Stimulated activated CD4-positive, alpha-beta T cell treated with anti-CD3 and anti-CD28 coated beads, Interleukin-4, amount 100 ng/mL, for 48 hours (primary cell): ENCODE results near the gene CTNND2.

Experiments
- DNase-seq, 2 donors: peaks; one replicate each; pipeline ENCODE4 v3.0.0-alpha.2; 2020; ENCODE audit warnings: low read depth in 2 of 2

Gene CTNND2

GRCh38 chr5:10987276-10987924, 916.8 kb downstream of the CTNND2 start:
- no peak for DNase-seq

GRCh38 chr5:10985721-10986110, 918.5 kb downstream of the CTNND2 start:
- no peak for DNase-seq

GRCh38 chr5:10985091-10985720, 919.0 kb downstream of the CTNND2 start:
- DNase-seq, result no peak

DNA sequence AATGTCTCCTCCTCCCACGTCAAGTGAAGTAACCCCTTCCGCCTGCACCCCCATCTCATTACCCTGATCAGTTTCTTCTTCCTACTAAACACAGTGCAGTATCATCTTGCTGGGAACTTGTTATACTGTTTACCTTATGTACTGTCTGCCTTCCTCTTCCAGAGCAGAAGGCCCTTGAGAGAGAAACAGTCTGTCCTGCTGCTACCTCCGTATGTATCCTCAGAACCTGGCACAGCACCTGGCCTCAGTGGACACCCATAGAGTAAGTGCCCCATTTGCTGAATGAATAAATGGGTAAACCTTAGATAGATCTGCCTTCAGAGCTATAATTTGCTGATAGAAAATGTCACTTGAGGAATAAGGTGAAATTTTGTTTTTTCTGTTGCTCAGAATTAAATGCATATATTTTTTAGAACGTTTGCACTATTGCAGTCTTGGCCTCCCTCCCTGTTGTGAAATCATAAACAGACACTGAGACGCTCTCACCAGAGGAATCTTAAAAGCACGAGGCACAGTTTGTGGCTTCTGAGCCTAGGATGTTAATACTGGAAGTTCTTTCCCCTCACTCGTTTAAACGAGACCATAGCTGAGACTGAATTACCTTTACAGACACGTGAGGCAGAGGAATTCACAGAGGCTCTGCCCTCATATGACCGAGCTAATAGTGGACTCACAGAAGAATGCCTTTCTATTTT, 920.1 kb downstream of the CTNND2 start:
- DNase-seq, result no peak

GRCh38 chr5:10982626-10983025, 921.6 kb downstream of the CTNND2 start:
- DNase-seq, result no peak

- no peak for DNase-seq
Measured at GRCh38 chr5:10981932-10982331, 922.3 kb downstream of the CTNND2 start.

- DNase-seq, result no peak
Measured at GRCh38 chr5:10977011-10977410, 927.2 kb downstream of the CTNND2 start.

- DNase-seq, result no peak
Measured at GRCh38 chr5:10975945-10976344, 928.3 kb downstream of the CTNND2 start.

DNA sequence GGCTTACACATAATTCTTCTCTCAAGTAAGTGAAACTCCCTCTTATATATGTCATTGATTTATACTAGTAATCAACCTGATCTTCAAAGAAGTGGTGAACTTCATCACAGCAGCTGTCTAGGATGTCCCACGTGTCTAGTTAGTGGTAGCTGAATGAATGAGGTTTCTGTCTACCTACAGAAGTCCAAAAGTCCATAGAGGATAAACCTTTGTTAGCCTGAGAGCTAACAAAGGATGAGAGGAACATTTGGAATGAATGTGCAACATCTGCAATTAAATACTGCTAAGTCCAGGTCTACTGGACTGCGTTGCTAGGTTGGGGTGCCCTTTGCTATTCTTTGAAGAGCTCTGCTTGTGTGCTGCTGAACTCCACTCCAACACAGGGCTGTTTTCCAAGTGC, 929.4 kb downstream of the CTNND2 start:
- no peak for DNase-seq

GRCh38 chr5:10973316-10973715, 930.9 kb downstream of the CTNND2 start:
- DNase-seq, result no peak

DNA sequence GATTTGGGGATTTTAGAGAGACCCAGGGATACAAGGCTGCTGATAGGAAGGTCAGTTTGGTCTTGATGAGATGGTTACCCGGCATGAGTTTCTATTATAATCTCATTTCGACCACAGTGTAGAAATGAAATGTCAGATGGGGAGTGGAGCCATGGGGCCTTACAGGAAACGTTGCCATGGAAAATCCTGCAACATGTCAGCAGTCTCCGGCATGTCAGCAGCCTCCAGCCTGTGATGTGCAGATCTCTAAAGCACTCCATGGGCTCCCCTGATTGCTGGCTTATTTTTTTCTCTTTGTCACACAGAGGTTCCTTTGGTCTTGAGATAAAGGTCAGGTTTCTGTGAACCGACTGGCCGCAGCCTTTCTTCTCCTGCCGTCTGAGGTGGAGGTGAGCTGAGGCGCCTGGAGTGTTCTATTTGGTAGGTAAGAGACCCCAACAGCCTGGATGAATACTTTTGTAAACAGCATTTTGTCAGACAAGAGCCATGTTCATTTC, 934.5 kb downstream of the CTNND2 start:
- DNase-seq, result no peak

DNA sequence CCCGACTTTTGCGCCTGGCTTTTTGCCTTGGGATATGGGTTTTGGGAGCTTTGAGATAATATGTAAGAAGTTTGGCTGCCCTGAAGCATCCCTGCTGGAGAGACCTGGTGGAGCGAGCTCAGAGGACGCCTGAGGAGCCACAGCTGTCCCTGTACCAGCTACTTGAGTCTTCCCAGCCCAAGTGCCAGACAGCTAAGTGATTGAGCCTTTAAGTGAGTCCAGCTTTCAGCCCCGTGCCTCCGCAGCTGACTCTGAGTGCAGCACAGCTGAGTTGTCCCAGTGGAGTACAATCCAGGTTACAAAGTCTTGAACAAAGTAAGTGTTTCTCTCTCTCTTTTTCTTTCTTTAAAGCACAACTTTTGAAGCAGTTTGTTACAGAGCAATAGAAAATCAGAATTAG, 939.4 kb downstream of the CTNND2 start:
- DNase-seq, result no peak

DNA sequence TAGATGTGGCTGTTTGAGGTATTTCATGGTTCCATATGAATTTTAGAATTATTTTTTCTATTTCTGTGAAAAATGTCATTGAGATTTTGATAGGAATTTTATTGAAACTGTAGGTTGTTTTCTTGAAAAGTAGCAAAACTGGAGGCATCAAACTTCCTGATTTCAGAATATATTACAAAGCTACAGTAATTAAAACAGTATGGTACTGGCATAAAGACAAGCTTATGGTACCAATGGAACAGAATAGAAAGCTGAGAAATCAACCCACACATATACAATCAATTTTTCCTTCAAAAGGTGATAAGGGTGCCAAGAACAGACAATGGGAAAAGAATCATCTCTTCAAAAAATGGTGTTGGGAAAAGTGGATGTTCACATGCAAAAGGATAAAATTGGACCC, 945.5 kb downstream of the CTNND2 start:
- DNase-seq, result no peak

DNA sequence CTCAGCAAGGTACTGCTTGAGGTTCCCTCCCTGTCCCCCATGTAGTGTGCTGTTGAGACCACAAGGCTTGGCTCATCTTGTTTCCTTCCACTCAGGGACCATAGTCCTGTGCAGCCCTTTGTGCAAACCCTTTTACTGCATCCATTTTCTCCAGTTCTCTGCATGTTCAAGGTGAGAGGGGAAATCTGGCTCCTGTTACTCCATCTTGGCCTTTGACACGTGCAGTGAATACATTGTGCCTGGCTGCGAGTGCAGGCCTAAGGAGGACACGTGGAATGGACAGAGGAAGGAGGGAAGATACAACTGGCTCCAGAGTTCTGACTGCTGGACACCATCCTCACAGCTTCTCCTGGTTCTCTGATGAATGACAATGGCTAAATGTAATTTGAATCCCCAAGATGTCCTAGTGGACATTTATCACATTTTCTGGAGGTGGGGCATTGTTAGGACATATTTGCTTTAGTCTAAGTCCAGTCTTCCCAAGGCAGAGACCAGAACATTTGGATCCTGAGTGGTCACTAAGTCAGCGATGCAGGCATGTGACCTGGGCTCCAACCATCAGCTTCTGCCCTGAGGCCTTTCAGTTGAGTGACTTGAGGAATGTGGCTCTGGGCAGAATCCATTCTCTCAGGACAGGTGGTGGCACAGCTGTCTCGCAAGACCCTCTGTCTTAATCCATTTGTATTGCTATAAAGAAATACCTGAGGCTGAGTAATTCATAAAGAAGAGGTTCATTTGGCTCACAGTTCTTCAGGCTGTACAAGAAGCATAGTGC, 954.2 kb downstream of the CTNND2 start:
- no peak for DNase-seq

- DNase-seq, result no peak
Measured at GRCh38 chr5:10946050-10946449, 958.2 kb downstream of the CTNND2 start.

GRCh38 chr5:10941900-10942299, 962.3 kb downstream of the CTNND2 start:
- no peak for DNase-seq

DNA sequence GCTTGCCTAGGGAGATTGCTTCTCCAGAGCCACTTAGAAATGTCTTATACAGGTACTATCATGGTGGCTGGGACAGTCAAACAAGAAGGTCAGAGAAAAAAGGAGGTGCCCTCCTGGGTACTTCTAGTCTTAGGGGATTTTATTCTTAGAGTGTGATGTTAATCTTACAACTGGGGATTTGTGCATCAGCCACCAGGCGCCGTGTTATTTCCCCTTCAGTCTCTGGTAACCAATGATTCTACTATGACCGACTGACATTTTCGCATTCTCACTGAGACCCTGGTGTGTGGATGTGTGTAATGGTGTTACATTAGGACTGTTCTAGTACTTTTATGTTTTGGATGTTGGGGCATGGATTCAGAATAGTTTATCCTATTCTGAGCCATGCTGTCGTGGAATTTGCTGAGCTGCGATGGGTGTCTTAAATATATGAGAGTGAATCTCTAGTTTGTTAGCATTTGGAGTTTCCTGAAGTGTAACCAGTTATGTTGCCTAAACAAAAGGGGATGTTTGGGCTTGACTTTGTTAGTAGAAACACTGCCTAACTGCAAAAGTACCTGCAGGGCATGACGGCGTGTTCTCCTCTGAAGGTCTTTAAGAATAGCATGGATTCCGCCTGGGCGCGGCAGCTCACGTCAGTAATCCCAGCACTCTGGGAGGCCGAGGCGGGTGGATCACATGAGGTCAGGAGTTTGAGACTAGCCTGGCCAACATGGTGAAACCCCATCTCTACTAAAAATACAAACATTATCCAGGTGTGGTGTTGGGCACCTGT, 968.0 kb downstream of the CTNND2 start:
- no peak for DNase-seq

DNA sequence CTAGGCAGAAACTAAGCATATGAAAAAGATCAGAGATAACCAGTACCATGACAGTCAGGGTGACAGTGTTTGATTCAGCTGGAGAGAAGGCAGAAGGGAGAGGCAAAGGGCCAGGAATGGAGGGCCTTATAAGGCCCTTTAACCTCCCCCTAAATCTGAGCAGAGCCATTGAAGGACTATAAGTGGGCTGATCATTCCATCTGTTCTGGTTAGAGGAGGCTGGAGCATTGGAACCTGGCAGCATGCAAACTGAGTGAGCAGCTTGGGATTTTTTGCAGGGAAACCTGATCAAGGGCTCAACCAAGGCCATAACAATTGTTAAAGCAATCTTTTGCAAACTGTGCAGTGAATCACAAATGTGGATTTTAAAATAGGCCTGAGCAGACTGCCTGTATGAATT, 968.7 kb downstream of the CTNND2 start:
- DNase-seq, result no peak

- no peak for DNase-seq
Measured at GRCh38 chr5:10934783-10935355, 969.4 kb downstream of the CTNND2 start.

DNA sequence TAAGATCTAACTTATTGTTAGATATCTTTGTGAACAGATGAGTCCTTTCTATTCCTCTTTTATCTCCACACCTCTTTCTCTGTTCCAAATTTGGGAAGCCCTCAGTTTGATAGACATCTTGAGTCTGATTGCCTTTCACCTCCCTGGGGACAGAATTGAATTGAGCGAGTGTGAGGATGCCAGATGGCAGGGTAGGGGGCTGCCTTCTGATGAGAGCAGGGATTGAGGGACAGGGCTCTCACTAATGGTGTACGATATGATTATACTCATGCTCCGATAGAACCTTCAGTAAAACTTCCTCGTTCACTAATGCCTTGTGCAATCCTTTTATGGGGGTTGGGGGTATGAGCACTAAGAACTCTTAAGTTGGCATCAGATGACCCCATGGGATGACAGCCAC, 971.1 kb downstream of the CTNND2 start:
- no peak for DNase-seq

- no peak for DNase-seq
Measured at GRCh38 chr5:10932426-10932825, 971.8 kb downstream of the CTNND2 start.
